GM15510 (cell line): Measurements from ENCODE around the gene MT1E.

Experiments
- POLR2A ChIP-seq: IDR thresholded peaks from 3 replicates; pipeline ENCODE4 v1.6.1; 2011; ENCODE audit warnings: borderline replicate concordance; ENCODE audit not compliant: insufficient read length; ENCODE audit errors: extremely low read depth

The MT1E gene

DNA sequence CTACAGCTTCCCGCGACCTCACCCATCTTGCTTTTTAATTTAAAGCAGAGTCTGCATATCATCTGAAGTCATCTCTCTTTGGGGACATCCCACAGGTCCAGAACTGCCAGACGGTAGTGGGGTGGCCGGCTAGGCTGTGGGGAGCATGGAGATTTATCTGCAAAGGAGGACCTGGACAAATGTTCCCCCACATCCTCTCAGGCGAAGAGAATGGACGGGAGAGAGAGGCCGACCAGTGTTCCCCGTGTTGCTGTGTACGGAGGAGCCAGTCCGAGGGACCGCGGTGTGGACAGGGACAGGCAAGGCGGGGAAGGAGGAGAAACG lies 6.2 kb downstream of the MT1E start:
- no peak for TF ChIP-seq POLR2A

DNA sequence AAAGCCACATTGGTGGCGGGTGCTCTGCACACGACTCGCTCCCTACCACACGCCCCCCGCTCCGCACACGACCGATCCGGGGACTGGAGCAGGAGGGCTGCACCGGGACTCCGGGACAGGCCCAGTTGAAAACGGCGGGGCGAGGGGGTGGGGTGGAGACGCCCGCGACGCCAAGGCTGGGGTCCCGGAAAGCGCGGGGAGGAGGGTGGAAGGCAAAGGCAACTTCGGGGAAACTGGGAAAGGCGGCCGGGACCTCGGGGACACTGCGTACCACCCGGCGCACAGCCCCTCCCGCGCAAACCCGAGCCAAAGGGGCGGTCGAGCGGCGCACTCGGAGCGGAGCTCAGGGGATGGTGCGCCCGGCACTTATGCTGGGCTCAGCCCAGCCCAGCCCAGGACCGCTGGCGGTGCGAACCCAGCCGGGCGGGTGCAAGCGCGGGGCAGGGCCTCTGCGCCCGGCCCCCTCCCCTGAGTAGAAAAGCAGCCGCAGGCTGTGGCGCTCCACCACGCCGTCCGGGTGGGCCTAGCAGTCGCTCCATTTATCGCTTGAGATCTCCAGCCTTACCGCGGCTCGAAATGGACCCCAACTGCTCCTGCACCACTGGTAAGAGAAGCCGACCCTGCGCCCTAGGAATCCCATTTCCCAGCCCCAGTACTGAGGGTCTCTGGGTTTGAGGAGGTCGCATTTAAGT lies 6.7 kb downstream of the MT1E start, which contains the start of gene MT1M:
MT1M (plus strand) TSS at position 504 of the 692 bp plus-strand sequence; CDS start at position 577, 73 bp downstream.
- no peak for TF ChIP-seq POLR2A

DNA sequence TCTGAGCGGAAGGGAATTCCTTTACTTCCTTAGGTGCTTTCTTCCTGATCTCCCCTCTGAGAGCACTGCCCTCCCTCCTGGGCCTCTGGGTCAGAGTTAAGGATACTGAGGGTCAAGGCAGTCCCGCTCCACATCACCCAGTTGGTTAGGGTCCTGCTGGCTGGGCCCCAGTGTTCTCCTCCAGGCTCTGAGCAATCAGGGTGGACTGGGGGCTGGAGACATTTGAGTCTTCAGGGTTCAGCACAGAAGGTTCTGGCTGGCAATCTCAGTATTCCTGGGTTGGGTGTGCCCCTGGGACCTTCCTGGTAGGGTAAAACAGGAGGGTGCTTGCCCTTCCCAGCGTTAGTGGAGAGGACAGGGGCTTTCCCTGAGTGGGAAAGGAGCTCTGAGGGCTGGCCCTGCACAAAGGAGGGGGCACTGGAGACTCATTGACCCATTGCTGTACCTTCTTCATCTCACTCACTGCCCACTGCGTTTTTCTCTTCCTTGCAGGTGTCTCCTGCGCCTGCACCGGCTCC lies 7.3 kb downstream of the MT1E start:
- no peak for TF ChIP-seq POLR2A

GRCh38 chr16:56633535-56633934 lies 8.0 kb downstream of the MT1E start:
- TF ChIP-seq POLR2A, result no peak

GRCh38 chr16:56634715-56635440 lies 9.3 kb downstream of the MT1E start:
- TF ChIP-seq POLR2A, result no peak

GRCh38 chr16:56635441-56635967 lies 9.9 kb downstream of the MT1E start:
- no peak for TF ChIP-seq POLR2A

DNA sequence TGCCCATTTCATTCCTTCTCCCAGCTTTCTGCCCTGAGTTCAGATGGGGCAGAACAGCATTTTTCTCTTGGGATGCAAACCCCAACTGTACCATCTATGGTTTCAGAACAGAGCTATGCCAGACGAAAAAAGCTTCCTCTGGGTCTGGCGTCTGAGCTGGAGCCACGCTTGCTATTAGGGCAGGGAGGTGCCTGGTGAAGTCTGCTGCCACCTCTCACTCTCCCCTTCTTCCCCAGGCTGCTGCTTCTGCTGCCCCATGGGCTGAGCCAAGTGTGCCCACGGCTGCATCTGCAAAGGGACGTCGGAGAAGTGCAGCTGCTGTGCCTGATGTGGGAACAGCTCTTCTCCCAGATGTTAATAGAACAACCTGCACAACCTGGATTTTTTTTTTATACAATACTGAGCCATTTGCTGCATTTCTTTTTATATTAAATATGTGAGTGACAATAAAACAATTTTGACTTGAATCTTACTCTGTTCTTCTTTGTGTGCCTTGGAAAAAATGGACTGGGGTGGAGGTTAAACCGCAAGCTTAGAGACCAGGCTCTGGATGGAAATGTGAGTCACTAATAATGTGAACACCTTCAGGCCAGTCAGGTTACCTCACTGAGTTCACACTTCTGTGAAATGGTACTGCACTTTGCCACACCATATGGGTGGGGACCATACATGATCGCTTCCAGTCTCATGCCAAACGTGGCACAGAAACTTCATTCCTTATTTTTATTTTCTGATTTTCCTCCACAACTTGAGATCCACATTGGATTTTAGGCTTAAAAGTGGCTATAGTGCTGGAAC lies 11.2 kb downstream of the MT1E start:
- TF ChIP-seq POLR2A, result no peak

- TF ChIP-seq POLR2A, result no peak
These were observed 12.5 kb downstream of the MT1E start, which contains the start of gene MT1A for GRCh38 chr16:56637814-56638750. TSS of gene MT1A (plus strand) at chr16:56638666. CDS start at chr16:56638739, 73 bp downstream.

GRCh38 chr16:56639045-56639444 lies 13.5 kb downstream of the MT1E start:
- TF ChIP-seq POLR2A, result no peak

- TF ChIP-seq POLR2A, result no peak
These were observed 14.5 kb downstream of the MT1E start for GRCh38 chr16:56640076-56640475.

DNA sequence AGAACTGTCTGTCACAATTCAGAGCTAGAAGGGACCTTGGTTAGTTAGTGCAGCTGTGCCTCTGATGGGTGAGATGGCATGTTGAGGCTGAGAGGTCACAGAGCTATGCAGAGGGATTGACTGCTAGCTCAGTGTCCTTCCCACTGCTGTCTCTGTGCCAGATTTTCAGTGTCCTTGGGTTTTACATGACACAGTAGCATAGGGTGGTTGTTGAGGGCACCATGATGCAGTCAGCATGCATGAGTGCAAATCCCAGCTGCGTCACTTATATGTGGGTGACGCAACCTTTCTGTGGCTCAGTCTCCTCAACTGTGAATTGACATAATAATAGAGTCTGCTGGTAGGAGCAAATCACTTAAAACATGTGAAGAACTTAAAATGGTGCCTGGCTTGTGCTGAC lies 15.6 kb downstream of the MT1E start:
- no peak for TF ChIP-seq POLR2A

GRCh38 chr16:56643080-56643778 lies 17.6 kb downstream of the MT1E start:
- TF ChIP-seq POLR2A, result no peak

DNA sequence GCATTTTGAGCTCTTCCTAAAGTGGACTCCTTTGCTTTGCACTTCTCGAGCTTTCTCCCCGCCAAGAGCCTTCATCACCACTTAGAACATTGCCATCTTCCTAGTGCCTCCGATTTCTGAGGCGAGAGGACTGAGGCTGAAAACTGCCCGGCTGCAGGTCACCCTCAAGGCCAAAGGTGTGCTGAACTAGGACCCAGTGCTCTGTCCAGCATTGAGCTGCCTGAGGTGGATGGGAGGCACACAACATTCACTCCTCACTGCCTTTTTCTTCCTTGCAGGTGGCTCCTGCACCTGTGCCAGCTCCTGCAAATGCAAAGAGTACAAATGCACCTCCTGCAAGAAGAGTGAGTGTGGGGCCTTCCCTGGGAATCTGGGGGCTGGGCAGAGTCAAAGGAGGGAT lies 18.3 kb downstream of the MT1E start:
- TF ChIP-seq POLR2A, result no peak
